K562 (cell line): ENCODE results near the gene SMURF1. TPM values are rescaled to one million over a fixed set of nuclear protein-coding genes. Genes with fewer than 3 reads are reported as not detected.

Source experiments
- BCOR ChIP-seq: fragments of 450-650 bp; IDR thresholded peaks from 2 replicates; pipeline ENCODE4 v1.6.1; 2016
- C11orf30 ChIP-seq: fragments of 450-650 bp; IDR thresholded peaks from 2 replicates; pipeline ENCODE4 v1.6.1; 2016; ENCODE audit warnings: low read depth, mild to moderate bottlenecking
- CEBPG ChIP-seq, 3 experiments: fragments of 200-800 bp in 1 of 3; sonication (Bioruptor generic) in 1 of 3; sonication (generic) in 1 of 3; formaldehyde crosslinking in 1 of 3; IDR thresholded peaks in 2 of 3; conservative IDR thresholded peaks in 1 of 3; 2 replicates each; pipeline versions ENCODE4 v1.6.1 to v1.8.0; 2016 to 2022; ENCODE audit warnings: missing compliant biosample characterization in 2 of 3, missing genetic modification characterization in 2 of 3, mild to moderate bottlenecking in 1 of 3, missing genetic modification reagents in 1 of 3
- CREB5 ChIP-seq: fragments of 250-450 bp; sonication (Bioruptor Pico); IDR thresholded peaks from 2 replicates; pipeline ENCODE4 v1.5.0; 2020; ENCODE audit warnings: mild to moderate bottlenecking
- CTCF ChIP-seq, 3 experiments: IDR thresholded peaks in 2 of 3; conservative IDR thresholded peaks in 1 of 3; 2 replicates each; pipeline ENCODE4 v1.5.1; 2011 to 2012; ENCODE audit warnings: low read length in 3 of 3, mild to moderate bottlenecking in 3 of 3, control low read depth in 2 of 3, improper control_type of control experiment in 1 of 3, inconsistent platforms in 1 of 3, low read depth in 1 of 3, mixed read lengths in 1 of 3, moderate library complexity in 1 of 3; ENCODE audit not compliant: insufficient read depth in 2 of 3
- ZKSCAN8 ChIP-seq: fragments of 200-800 bp; sonication (Bioruptor generic); IDR thresholded peaks from 2 replicates; pipeline ENCODE4 v1.6.1; 2016; ENCODE audit warnings: missing genetic modification characterization, missing compliant biosample characterization
- ZNF324 ChIP-seq: fragments of 250-450 bp; sonication (Bioruptor Pico); IDR thresholded peaks from 2 replicates; pipeline ENCODE4 v1.4.0; 2020; ENCODE audit warnings: mild to moderate bottlenecking
- polyA plus RNA-seq, 8 experiments: library from polyadenylated mRNA; depleted of rRNA in 4 of 8; stranded (reverse) in 5 of 8; unstranded in 3 of 8; fragments of >200 nt; fragmentation: Nextera tagmentation in 2 of 8; fragmentation: Illumina TruSeq in 1 of 8; extraction: Ambion mirVana in 2 of 8; extraction: Trizol in 1 of 8; gene quantifications; 2 replicates each; pipeline versions ENCODE4 v1.2.1 to v1.2.3, GENCODE V29; 2011 to 2014; ENCODE audit warnings: inconsistent platforms in 1 of 8, missing spikeins in 1 of 8
- total RNA-seq, 7 experiments: library from RNA; depleted of rRNA in 6 of 7; stranded (reverse); fragments of >200 nt in 6 of 7; fragmentation: Illumina TruSeq in 2 of 7; extraction: Trizol in 2 of 7; gene quantifications; 2 replicates each; pipeline versions ENCODE4 v1.2.1 to v1.2.3, GENCODE V29; 2011 to 2021; ENCODE audit warnings: low replicate concordance in 1 of 7

Gene SMURF1
- total and polyA plus RNA-seq, 9 of the 15 experiments (the other 6 are each of a cell fraction or from before 2014, with no cell fraction given) = 1.0 to 20.1 (median 12.6) TPM

DNA sequence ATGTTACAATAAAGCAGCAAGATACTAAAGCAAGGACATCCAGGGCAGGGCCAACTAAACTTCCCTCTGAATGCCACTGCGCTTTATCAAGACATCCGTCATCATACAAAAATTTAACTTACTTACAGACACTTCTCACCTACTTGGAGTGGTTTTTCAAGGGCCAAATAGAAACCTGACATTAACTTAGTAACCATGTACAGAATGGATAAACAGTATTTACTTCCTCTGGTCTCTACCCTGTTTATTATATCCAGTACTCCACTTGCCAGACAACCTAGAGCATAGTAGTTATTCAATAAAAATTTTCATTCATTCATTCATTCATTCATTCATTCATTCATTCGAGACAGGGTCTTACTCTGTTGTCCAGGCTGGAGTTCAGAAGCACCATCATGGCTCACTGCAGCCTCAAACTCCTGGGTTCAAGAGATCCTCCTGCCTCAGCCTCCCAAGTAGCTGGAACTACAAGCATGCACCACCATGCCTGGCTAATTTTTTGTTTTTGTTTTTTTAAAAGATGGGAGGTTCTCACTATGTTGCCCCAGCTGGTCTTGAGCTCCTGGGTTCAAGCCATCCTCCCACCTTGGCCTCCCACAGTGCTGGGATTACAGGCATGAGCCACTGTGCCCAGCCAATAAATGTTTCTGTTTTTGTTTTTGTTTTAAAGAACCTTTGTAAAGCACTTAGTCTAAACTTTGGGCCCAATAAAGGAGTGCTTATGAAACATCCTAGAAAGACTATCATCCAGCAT lies 19.0 kb downstream of the SMURF1 start (continued):
- TF ChIP-seq CEBPG (CRISPR knock-in tag; IDR thresholded peaks at IDR 0.05) (no peak), CEBPG (tag; conservative IDR thresholded peaks at IDR 0.05 in 1 of 2, IDR thresholded peaks at IDR 0.05 in 1 of 2) (no peak), C11orf30 (no peak), CTCF (IDR thresholded peaks at IDR 0.05 in 2 of 3, conservative IDR thresholded peaks at IDR 0.05 in 1 of 3; ENCODE audit: insufficient read depth in 2 of 3, low read depth in 1 of 3, low read length in 3 of 3) (no peak), CREB5 (CRISPR knock-in tag) (no peak), ZNF324 (no peak), ZKSCAN8 (no peak), BCOR (peak; percentile 95)
- TF ChIP-seq, all 486 proteins: peak for 8
